ENCODE results near the gene SORCS2.

SORCS2 gene

DNA sequence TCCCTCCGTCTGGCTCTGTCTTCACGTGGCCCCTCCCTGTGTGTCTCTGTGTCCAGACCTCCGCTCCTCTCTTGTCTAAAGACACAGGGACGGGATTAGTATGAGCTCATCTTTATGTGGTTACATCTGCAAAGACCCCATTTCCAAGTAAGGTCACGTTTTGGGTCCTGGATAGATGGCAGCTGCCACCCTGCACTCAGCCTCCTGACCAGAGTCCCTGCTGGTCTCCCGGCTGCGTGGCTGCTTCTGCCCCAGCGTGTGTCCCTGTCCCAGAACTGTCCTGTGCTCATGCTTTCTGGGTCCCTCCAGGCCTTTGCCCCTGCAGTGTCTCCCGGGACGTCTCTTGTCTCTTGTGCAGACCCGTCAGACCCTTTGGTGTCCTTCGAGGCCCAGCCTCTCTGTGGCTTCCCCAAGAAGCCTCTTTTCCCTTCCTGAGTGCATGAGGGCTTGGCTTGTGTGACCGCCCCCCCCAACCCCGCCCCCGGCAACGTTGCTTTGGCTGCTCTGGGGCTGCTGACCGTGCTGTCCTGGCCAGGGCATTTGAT lies 135.1 kb downstream of the SORCS2 start:
- no peak for DNase-seq (ENCODE audit: extremely low read depth, insufficient read length)
- H3K27me3 ChIP-seq (replicated peaks; ENCODE audit: control insufficient read depth, insufficient read depth, low read length) = no peaks in the 10 kb centered on the region; the same call in 1 of the 2 replicates
- H3K36me3 ChIP-seq (ENCODE audit: control insufficient read depth, insufficient read depth, low read length) = no peaks in the 10 kb centered on the region
- H3K4me3 ChIP-seq (replicated peaks; ENCODE audit: low read depth, low read length) = no peak overlapping the region
- TF ChIP-seq, protein P1, sequence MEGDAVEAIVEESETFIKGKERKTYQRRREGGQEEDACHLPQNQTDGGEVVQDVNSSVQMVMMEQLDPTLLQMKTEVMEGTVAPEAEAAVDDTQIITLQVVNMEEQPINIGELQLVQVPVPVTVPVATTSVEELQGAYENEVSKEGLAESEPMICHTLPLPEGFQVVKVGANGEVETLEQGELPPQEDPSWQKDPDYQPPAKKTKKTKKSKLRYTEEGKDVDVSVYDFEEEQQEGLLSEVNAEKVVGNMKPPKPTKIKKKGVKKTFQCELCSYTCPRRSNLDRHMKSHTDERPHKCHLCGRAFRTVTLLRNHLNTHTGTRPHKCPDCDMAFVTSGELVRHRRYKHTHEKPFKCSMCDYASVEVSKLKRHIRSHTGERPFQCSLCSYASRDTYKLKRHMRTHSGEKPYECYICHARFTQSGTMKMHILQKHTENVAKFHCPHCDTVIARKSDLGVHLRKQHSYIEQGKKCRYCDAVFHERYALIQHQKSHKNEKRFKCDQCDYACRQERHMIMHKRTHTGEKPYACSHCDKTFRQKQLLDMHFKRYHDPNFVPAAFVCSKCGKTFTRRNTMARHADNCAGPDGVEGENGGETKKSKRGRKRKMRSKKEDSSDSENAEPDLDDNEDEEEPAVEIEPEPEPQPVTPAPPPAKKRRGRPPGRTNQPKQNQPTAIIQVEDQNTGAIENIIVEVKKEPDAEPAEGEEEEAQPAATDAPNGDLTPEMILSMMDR (IDR thresholded peaks at IDR 0.05; ENCODE audit: insufficient read depth, low read length, poor library complexity, severe bottlenecking) = no peak

DNA sequence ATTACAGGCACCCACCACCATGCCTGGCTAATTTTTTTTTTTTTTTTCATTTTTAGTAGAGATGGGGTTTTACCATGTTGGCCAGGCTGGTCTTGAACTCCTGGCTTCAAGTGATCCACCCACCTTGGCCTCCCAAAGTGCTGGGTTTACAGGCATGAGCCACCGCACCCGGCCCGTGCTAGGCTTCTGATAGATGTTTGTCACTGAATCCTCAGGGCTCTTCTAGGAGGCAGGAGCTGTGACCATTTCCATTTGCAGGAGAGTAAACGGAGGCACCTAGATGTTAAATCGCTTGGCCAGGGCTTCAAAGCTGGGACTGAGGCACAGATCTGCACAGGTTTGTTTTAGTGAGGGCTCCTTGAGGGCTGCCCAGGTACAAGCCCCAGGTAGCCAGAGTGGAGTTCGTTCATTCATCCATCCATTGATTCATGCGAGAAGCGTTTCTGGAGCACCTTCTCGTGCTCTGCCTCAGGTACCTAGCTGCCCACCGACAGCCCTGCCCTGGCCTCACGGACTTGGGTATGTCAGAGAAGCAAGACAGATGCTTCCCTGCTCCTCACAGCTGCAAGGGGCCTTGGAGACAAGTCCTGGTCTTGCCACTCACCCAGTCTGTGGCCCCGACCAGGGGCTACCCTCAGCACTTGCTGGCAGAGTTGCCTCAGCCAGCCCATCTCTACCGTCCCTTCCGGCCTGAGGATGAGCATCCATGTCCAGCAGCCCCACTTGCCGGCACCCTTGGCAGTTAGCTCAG lies 136.0 kb downstream of the SORCS2 start:
- TF ChIP-seq, protein P1 (IDR thresholded peaks at IDR 0.05; ENCODE audit: insufficient read depth, low read length, poor library complexity, severe bottlenecking) = no peak
- no peaks in the 10 kb centered on the region for H3K36me3 ChIP-seq (ENCODE audit: control insufficient read depth, insufficient read depth, low read length)
- H3K4me3 ChIP-seq (replicated peaks; ENCODE audit: low read depth, low read length) = no peak overlapping the region
- H3K27me3 ChIP-seq (replicated peaks; ENCODE audit: control insufficient read depth, insufficient read depth, low read length) = no peaks in the 10 kb centered on the region; the same call in 1 of the 2 replicates
- no peak for DNase-seq (ENCODE audit: extremely low read depth, insufficient read length)

DNA sequence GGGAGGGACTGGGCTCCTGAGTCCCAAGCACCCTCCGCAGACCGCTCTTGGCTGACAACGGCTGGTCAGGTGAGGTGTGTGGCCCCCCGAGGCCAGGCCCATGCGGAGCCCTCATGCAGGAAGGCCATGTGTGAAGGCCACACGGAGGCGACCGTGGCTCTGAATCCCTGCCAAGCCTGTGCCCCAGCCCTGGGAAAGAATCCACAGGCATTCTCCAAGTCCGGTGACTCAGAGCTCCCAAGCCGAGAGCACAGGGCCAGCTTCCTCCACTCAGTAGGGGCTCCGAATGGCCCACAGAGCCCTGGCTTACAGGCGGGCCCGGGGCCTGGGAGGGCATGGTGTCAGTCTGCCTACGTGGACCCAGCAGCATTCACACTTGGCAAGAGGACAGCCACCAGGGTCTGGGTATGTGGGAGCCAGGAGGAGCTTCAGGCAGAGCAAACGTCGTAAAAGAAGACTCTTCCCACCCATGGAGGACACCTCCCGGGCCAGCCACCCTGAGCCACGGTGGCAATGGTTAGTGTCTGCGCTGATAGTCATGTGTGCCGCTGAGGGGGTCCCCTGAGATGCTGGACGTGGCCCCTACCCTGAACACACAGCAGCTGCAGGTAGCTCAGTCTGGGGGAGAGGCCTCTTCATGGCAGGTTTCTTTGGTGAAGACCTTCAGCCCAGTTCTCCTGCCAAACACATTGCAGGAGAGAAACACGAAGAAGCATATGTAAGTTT lies 136.7 kb downstream of the SORCS2 start:
- Histone ChIP-seq H3K36me3 (ENCODE audit: control insufficient read depth, insufficient read depth, low read length) (no peaks in the 10 kb centered on the region), H3K4me3 (replicated peaks; ENCODE audit: low read depth, low read length) (no peak overlapping the region), H3K27me3 (replicated peaks; ENCODE audit: control insufficient read depth, insufficient read depth, low read length) (no peaks in the 10 kb centered on the region; the same call in 1 of the 2 replicates)
- TF ChIP-seq, protein P1 (IDR thresholded peaks at IDR 0.05; ENCODE audit: insufficient read depth, low read length, poor library complexity, severe bottlenecking) = no peak
- DNase-seq (ENCODE audit: extremely low read depth, insufficient read length) = no peak

DNA sequence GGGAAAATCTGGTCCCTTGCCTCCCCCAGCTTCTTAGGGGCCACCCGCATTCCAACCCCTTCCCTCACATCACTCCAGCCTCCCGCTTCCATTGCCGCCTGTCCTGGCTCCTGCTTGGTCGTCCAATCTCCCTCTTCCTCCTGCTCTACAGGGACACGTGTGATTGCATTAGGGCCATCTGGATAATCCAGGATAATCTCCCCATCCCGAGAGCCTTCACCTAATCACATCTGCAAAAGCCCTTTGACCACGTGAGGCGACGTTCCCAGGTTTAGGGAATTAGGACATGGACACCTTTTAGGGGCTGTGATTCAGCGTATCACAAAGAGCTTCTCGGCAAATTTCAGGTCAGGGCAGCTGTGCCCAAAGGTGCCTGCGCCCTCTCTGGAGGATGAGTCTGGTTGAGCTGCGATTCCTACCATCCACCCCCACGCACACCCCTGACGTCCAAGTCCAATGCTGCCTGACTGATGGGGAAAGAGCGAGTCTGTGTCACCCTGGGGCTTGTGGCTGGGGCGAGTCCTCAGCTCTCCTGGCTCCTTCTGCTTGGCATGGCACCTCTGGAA lies 137.8 kb downstream of the SORCS2 start:
- TF ChIP-seq, protein P1 (IDR thresholded peaks at IDR 0.05; ENCODE audit: insufficient read depth, low read length, poor library complexity, severe bottlenecking) = no peak
- no peaks in the 10 kb centered on the region; the same call in 1 of the 2 replicates for H3K27me3 ChIP-seq (replicated peaks; ENCODE audit: control insufficient read depth, insufficient read depth, low read length)

DNA sequence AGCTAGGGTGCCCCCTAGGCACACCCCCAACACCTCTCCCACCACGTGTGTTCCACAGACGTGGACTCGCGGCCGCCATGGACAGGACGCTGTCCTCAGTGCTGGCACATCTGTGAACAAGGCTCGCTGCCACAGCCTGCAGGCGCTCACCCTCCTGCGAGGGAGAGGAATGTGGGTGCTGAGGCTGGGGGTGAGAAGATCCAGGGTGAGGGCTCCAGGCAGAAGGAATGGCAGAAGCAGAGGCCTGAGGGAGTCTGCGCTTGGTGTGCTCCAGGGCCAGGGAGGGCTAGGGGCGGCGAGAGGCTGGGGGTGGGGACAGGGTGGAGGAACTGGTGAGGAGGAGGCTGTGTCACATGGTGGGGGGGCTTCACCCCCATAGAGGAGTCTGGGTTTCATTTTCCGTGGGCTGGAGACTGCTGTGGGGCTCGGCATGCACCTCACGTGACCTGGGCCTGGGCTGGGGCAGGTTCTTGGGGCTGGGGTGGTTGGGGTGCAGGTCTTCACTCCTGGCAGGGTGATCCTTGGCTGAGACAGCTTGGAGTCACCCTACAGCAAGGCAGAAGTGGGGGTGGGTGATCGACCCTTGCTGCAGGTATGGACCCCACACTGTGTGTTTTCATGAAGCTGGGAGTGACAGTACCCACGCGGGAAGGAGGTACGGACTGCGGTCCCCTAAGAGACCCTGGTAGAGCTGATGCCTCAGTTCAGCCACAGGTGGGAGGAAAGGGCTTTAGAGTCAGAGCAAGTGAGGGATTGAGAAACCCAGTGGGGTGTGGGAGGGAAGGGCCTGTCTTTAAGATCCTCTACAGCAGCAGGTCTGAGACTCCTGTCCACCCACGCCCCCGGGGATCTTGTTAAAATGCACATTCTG lies 138.7 kb downstream of the SORCS2 start:
- Histone ChIP-seq H3K36me3 (ENCODE audit: control insufficient read depth, insufficient read depth, low read length) (no peaks in the 10 kb centered on the region), H3K27me3 (replicated peaks; ENCODE audit: control insufficient read depth, insufficient read depth, low read length) (no peaks in the 10 kb centered on the region; the same call in 1 of the 2 replicates), H3K4me3 (replicated peaks; ENCODE audit: low read depth, low read length) (no peak overlapping the region)
- TF ChIP-seq, protein P1 (IDR thresholded peaks at IDR 0.05; ENCODE audit: insufficient read depth, low read length, poor library complexity, severe bottlenecking) = no peak
- no peak for DNase-seq (ENCODE audit: extremely low read depth, insufficient read length)

More for the DNA sequence above, 137.8 kb downstream of the SORCS2 start:
- Histone ChIP-seq H3K4me3 (replicated peaks; ENCODE audit: low read depth, low read length) (no peak overlapping the region), H3K36me3 (ENCODE audit: control insufficient read depth, insufficient read depth, low read length) (no peaks in the 10 kb centered on the region)
- no peak for DNase-seq (ENCODE audit: extremely low read depth, insufficient read length)

Measured in GM06990 (cell line).